NK-92 (cell line): ENCODE data around the gene KDM3A.
A peak's percentile ranks its signal among the peaks of the same experiment; 100 is the strongest.

Source experiments
- DNase-seq: peaks from one replicate; lab custom pipeline; 2025; ENCODE audit not compliant: unreplicated experiment; lab: John Stamatoyannopoulos, UW

Gene KDM3A

GRCh38 chr2:86440631-86441391, at the start of gene KDM3A:
Gene KDM3A, plus strand, starts transcription at chr2:86441371. Its CDS starts 677 bp downstream, at chr2:86442048.
- DNase-seq = peak; percentile 96

GRCh38 chr2:86392873-86393518, 48.2 kb upstream of the KDM3A start:
- DNase-seq = no peak

- DNase-seq = no peak
Observed at GRCh38 chr2:86393521-86394491, 47.4 kb upstream of the KDM3A start.

GRCh38 chr2:86396291-86396785, 44.8 kb upstream of the KDM3A start:
- no peak for DNase-seq

- no peak for DNase-seq
Observed at GRCh38 chr2:86397986-86398385, 43.2 kb upstream of the KDM3A start.

GRCh38 chr2:86398500-86399474, 42.4 kb upstream of the KDM3A start:
- DNase-seq = no peak

GRCh38 chr2:86400321-86400720, 40.9 kb upstream of the KDM3A start:
- DNase-seq = no peak

GRCh38 chr2:86410581-86410980, 30.6 kb upstream of the KDM3A start:
- no peak for DNase-seq

- DNase-seq = no peak
Observed at GRCh38 chr2:86411396-86411795, 29.8 kb upstream of the KDM3A start.

GRCh38 chr2:86412007-86412406, 29.2 kb upstream of the KDM3A start:
- DNase-seq = no peak

GRCh38 chr2:86413296-86414094, 27.7 kb upstream of the KDM3A start:
- no peak for DNase-seq

GRCh38 chr2:86414996-86415395, 26.2 kb upstream of the KDM3A start:
- no peak for DNase-seq

GRCh38 chr2:86416146-86416545, 25.0 kb upstream of the KDM3A start:
- no peak for DNase-seq

- no peak for DNase-seq
Observed at GRCh38 chr2:86417961-86418360, 23.2 kb upstream of the KDM3A start.

GRCh38 chr2:86420913-86421312, 20.3 kb upstream of the KDM3A start:
- no peak for DNase-seq

- no peak for DNase-seq
Observed at GRCh38 chr2:86426271-86426670, 14.9 kb upstream of the KDM3A start.

- DNase-seq = no peak
Observed at GRCh38 chr2:86429335-86429734, 11.8 kb upstream of the KDM3A start.

- DNase-seq = no peak
Observed at GRCh38 chr2:86430368-86430767, 10.8 kb upstream of the KDM3A start.

- no peak for DNase-seq
Observed at GRCh38 chr2:86433137-86433536, 8.0 kb upstream of the KDM3A start.
